ENCODE measurements around the gene OR52N5. TPM values are rescaled to one million over a fixed set of nuclear protein-coding genes. Genes with fewer than 3 reads are reported as not detected.

Gene OR52N5
- total RNA-seq, 3 donors from 2014 or later (not counting 1 experiment from before 2014, with no cell fraction given), result not detected

GRCh38 chr11:5815534-5815933 is 32.4 kb upstream of the OR52N5 start:
- WGBS (ENCODE audit: insufficient coverage), result no CpG with 5 or more reads among the region's 4 CpGs
- Mint-ChIP-seq H3K4me1 (peaks cover 7% of the 10 kb centered on the region in 2 donors), H3K9me3 (no peaks in the 10 kb centered on the region), H3K36me3 (no peaks in the 10 kb centered on the region), H3K27ac (no peak overlapping the region), H3K4me3 (no peak overlapping the region), H3K27me3 (ENCODE audit: low read depth in 2 of 2) (peaks cover 2 to 3% of the 10 kb centered on the region in 2 donors)
- ATAC-seq (no peak), DNase-seq (no peak)
- Histone ChIP-seq H3K27ac (ENCODE audit: low read length) (no peak overlapping the region), H3K4me1 (ENCODE audit: control insufficient read depth, insufficient read depth, low read length) (no peaks in the 10 kb centered on the region), H3K27me3 (ENCODE audit: control insufficient read depth, insufficient read depth, low read length) (peaks cover under 1% of the 10 kb centered on the region), H3K4me3 (ENCODE audit: low read length) (no peak overlapping the region), H3K9me3 (ENCODE audit: control insufficient read depth, insufficient read depth, low read length) (no peaks in the 10 kb centered on the region), H3K36me3 (ENCODE audit: control insufficient read depth, insufficient read depth, low read length) (no peaks in the 10 kb centered on the region)
- intact Hi-C loops (cut with micrococcal nuclease), result no loop called here
- no peak for TF ChIP-seq CTCF (IDR thresholded peaks at IDR 0.05)

GRCh38 chr11:5809905-5810795 is 27.0 kb upstream of the OR52N5 start:
- intact Hi-C loops (cut with micrococcal nuclease), result loop anchor here (2.0 kb wide), 1 partner anchor 1173 kb away; the partner anchor contains the start of gene OR51D1
- no peak for DNase-seq
- H3K36me3 ChIP-seq (ENCODE audit: control insufficient read depth, insufficient read depth, low read length), result no peaks in the 10 kb centered on the region
- Mint-ChIP-seq H3K9me3 (no peaks in the 10 kb centered on the region), H3K36me3 (no peaks in the 10 kb centered on the region), H3K4me3 (no peak overlapping the region), H3K27me3 (ENCODE audit: low read depth in 2 of 2) (peaks cover 22 to 34% of the 10 kb centered on the region in 2 donors), H3K27ac (no peak overlapping the region), H3K4me1 (peaks cover 12% of the 10 kb centered on the region in 2 donors)
- H3K4me3 ChIP-seq (ENCODE audit: low read length), result no peak overlapping the region
- no peak overlapping the region for H3K27ac ChIP-seq (ENCODE audit: low read length)
- 76% methylated on average over 5 of the region's 6 CpGs for WGBS (ENCODE audit: insufficient coverage)
- ATAC-seq, result no peak
- peaks cover 9% of the 10 kb centered on the region for H3K4me1 ChIP-seq (ENCODE audit: control insufficient read depth, insufficient read depth, low read length)
- H3K9me3 ChIP-seq (ENCODE audit: control insufficient read depth, insufficient read depth, low read length), result no peaks in the 10 kb centered on the region
- H3K27me3 ChIP-seq (ENCODE audit: control insufficient read depth, insufficient read depth, low read length), result peaks cover 6% of the 10 kb centered on the region
- no peak for TF ChIP-seq CTCF (IDR thresholded peaks at IDR 0.05)

- Histone ChIP-seq H3K9me3 (ENCODE audit: control insufficient read depth, insufficient read depth, low read length) (no peaks in the 10 kb centered on the region), H3K27ac (ENCODE audit: low read length) (no peak overlapping the region), H3K27me3 (ENCODE audit: control insufficient read depth, insufficient read depth, low read length) (peaks cover 6% of the 10 kb centered on the region), H3K36me3 (ENCODE audit: control insufficient read depth, insufficient read depth, low read length) (no peaks in the 10 kb centered on the region), H3K4me1 (ENCODE audit: control insufficient read depth, insufficient read depth, low read length) (peaks cover 9% of the 10 kb centered on the region), H3K4me3 (ENCODE audit: low read length) (peak overlapping the region; percentile 48)
- H3K4me3 Mint-ChIP-seq, result peak overlapping the region; percentile 83
- 5% methylated on average over 5 of the region's 5 CpGs for WGBS (ENCODE audit: insufficient coverage)
- peaks cover 12% of the 10 kb centered on the region in 2 donors for H3K4me1 Mint-ChIP-seq
- H3K27ac Mint-ChIP-seq, result peak overlapping the region in 1 of 2 donors; percentile 19
- no peak for TF ChIP-seq CTCF (IDR thresholded peaks at IDR 0.05)
- intact Hi-C loops (cut with micrococcal nuclease), result loop anchor here (2.0 kb wide), 1 partner anchor 1172 kb away; the partner anchor contains the start of gene OR51D1
- no peaks in the 10 kb centered on the region for H3K9me3 Mint-ChIP-seq
- H3K27me3 Mint-ChIP-seq (ENCODE audit: low read depth in 2 of 2), result peaks cover 25 to 34% of the 10 kb centered on the region in 2 donors
- ATAC-seq, result peak in 2 of 3 donors; percentile 18 to 29
- H3K36me3 Mint-ChIP-seq, result no peaks in the 10 kb centered on the region
- peak in 1 of 2 donors; percentile 30 for DNase-seq
These were observed 26.0 kb upstream of the OR52N5 start for GRCh38 chr11:5809122-5809519.

All from natural killer cell (primary cell).